B cell (primary cell): ENCODE data around the gene FGFR2. TPM values are rescaled to one million over a fixed set of nuclear protein-coding genes. Genes with fewer than 3 reads are reported as not detected.

ENCODE experiments used
- ATAC-seq: fragments of 200-7000 bp; cut with Tn5 transposase; one replicate; pipeline ENCODE4 v1.10.0; 2021; ENCODE audit warnings: low read depth, mild to moderate bottlenecking, moderate number of reproducible peaks, moderate library complexity
- CTCF ChIA-PET: fragments of 350-600 bp; sonication (Branson Sonifier 250); formaldehyde crosslinking; loops from one replicate; lab custom pipeline; 2021; ENCODE audit warnings: antibody characterized with exemption, inconsistent platforms; lab: Charles Lee
- POLR2A ChIA-PET: fragments of 350-600 bp; sonication (Branson Sonifier 250); formaldehyde crosslinking; loops from one replicate; lab custom pipeline; 2021; ENCODE audit warnings: antibody characterized with exemption; lab: Charles Lee
- DNase-seq: peaks from one replicate; pipeline ENCODE4 v3.0.0; 2013
- H2AFZ ChIP-seq: 2 replicates; pipeline ENCODE4 v1.6.1; 2012; ENCODE audit warnings: mild to moderate bottlenecking, low read depth, low read length; ENCODE audit not compliant: insufficient read depth, poor library complexity, severe bottlenecking
- H3K27ac ChIP-seq, 2 donors: 1 replicate in 1 of 2; 2 replicates in 1 of 2; pipeline ENCODE4 v1.5.1; 2012 to 2013; ENCODE audit warnings: low read length in 2 of 2, mild to moderate bottlenecking in 2 of 2, moderate library complexity in 1 of 2
- H3K27me3 ChIP-seq, 4 experiments: fragments of 200-600 bp in 1 of 4; sonication (generic) in 1 of 4; replicated peaks in 1 of 4; 1 replicate in 2 of 4; 2 replicates in 2 of 4; pipeline versions ENCODE4 v1.6.1 to v1.7.0; 2013 to 2016; ENCODE audit warnings: low read length in 3 of 4, mild to moderate bottlenecking in 2 of 4, mixed read lengths in 1 of 4, moderate library complexity in 1 of 4; ENCODE audit not compliant: insufficient read depth in 4 of 4, control insufficient read depth in 3 of 4; ENCODE audit errors: control extremely low read depth in 1 of 4
- H3K36me3 ChIP-seq, 2 experiments: replicated peaks in 1 of 2; 1 replicate in 1 of 2; 2 replicates in 1 of 2; pipeline versions ENCODE4 v1.6.1 to v1.7.1; 2013; ENCODE audit warnings: low read length in 1 of 2; ENCODE audit not compliant: insufficient read depth in 2 of 2, control insufficient read depth in 1 of 2; ENCODE audit errors: control extremely low read depth in 1 of 2, extremely low read depth in 1 of 2
- H3K4me1 ChIP-seq, 2 donors: fragments of 200-600 bp in 1 of 2; sonication (generic) in 1 of 2; 1 replicate in 1 of 2; 2 replicates in 1 of 2; pipeline versions ENCODE4 v1.5.1 to v1.6.1; 2013 to 2017; ENCODE audit warnings: low read length in 2 of 2; ENCODE audit not compliant: control insufficient read depth in 2 of 2, insufficient read depth in 2 of 2
- H3K4me2 ChIP-seq: replicated peaks from 2 replicates; pipeline ENCODE3; 2012; ENCODE audit warnings: mild to moderate bottlenecking, low read depth, low read length; ENCODE audit not compliant: poor library complexity, severe bottlenecking
- H3K4me3 ChIP-seq, 5 experiments: fragments of 200-600 bp in 1 of 5; sonication (generic) in 1 of 5; 1 replicate in 3 of 5; 2 replicates in 2 of 5; pipeline versions ENCODE4 v1.5.1 to v1.7.0; 2011 to 2016; ENCODE audit warnings: low read length in 4 of 5, mild to moderate bottlenecking in 4 of 5, low read depth in 2 of 5, control low read depth in 1 of 5, moderate library complexity in 1 of 5; ENCODE audit not compliant: insufficient read depth in 1 of 5; ENCODE audit errors: control extremely low read depth in 1 of 5, extremely low read depth in 1 of 5
- H3K79me2 ChIP-seq: fragments of 200-600 bp; sonication (generic); one replicate; pipeline ENCODE4 v1.6.0; 2016; ENCODE audit warnings: low read length; ENCODE audit not compliant: control insufficient read depth, insufficient read depth
- H3K9ac ChIP-seq: fragments of 200-600 bp; sonication (generic); 2 replicates; pipeline ENCODE4 v1.6.1; 2017; ENCODE audit warnings: mild to moderate bottlenecking, low read length, moderate library complexity
- H3K9me3 ChIP-seq, 3 donors: one replicate each; pipeline versions ENCODE4 v1.6.1 to v1.7.1; 2013; ENCODE audit warnings: low read length in 2 of 3; ENCODE audit not compliant: control insufficient read depth in 2 of 3, insufficient read depth in 1 of 3; ENCODE audit errors: control extremely low read depth in 1 of 3
- H4K20me1 ChIP-seq: 2 replicates; pipeline ENCODE4 v1.6.0; 2012; ENCODE audit warnings: mild to moderate bottlenecking, low read length; ENCODE audit not compliant: insufficient read depth, control insufficient read depth, poor library complexity, severe bottlenecking
- H3K27ac Mint-ChIP-seq: one replicate; pipeline ENCODE4 v1.8.0; 2021; ENCODE audit warnings: mixed read lengths
- H3K27me3 Mint-ChIP-seq: one replicate; pipeline ENCODE4 v1.8.0; 2021; ENCODE audit warnings: mixed read lengths
- H3K4me1 Mint-ChIP-seq: one replicate; pipeline ENCODE4 v1.8.0; 2021; ENCODE audit warnings: mixed read lengths
- H3K4me3 Mint-ChIP-seq: one replicate; pipeline ENCODE4 v1.8.0; 2021; ENCODE audit warnings: mixed read lengths
- H3K9me3 Mint-ChIP-seq: one replicate; pipeline ENCODE4 v1.8.0; 2022; ENCODE audit warnings: mixed read lengths; ENCODE audit not compliant: insufficient read depth
- EZH2 ChIP-seq: IDR thresholded peaks from 2 replicates; pipeline ENCODE4 v1.6.1; 2012; ENCODE audit warnings: borderline replicate concordance, low read depth, mild to moderate bottlenecking, moderate library complexity, low read length; ENCODE audit not compliant: insufficient read depth, poor library complexity, severe bottlenecking
- WGBS: methylation state at CpG from one replicate; pipeline ENCODE4 v1.1.5; 2013; ENCODE audit warnings: missing lambda C conversion rate; ENCODE audit not compliant: insufficient coverage; 5-methylcytosine and 5-hydroxymethylcytosine counted together
- intact Hi-C: fragments of 100-400 bp; cut with micrococcal nuclease; formaldehyde crosslinking; loops from one replicate; pipeline ENCODE4 v1.10.0; 2022
- polyA plus RNA-seq: library from polyadenylated mRNA; depleted of rRNA; stranded (reverse); fragments of >200 nt; gene quantifications from 2 replicates; pipeline ENCODE4 v1.2.3, GENCODE V29; 2012
- total RNA-seq, 2 donors: library from RNA; stranded (reverse); fragments of 120-200 nt in 1 of 2; gene quantifications; 1 replicate in 1 of 2; 2 replicates in 1 of 2; pipeline versions ENCODE4 v1.2.3 to v1.2.4, GENCODE V29; 2013 to 2022
- TF ChIP-seq, protein P1 (sequence below): fragments of 200-600 bp; IDR thresholded peaks from one replicate; pipeline ENCODE4 v1.8.0; 2022; ENCODE audit warnings: antibody characterized with exemption, mild to moderate bottlenecking

FGFR2 gene
- total and polyA plus RNA-seq, 2 donors (not counting 1 experiment from before 2014, with no cell fraction given), result not detected

DNA sequence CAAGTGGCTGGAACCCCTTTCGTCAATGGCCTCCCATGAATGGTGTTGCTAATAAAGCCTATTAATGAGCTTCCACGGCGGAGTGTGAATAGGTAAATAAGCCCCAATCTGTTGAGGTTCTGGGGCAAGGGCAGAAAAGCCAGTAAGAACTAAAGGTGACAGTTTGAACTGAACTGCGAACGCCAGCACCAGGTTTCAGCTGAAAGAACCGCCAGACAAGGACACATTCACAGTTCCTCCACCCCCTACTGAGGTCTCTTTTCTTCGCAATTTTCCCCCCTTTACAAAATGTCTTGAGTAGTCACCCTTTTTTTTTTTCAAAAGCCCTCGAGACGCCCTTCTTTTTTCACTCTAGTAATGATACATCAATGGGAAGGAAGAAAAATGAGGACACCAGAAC, 2.4 kb upstream of the FGFR2 start:
- TF ChIP-seq, protein P1, sequence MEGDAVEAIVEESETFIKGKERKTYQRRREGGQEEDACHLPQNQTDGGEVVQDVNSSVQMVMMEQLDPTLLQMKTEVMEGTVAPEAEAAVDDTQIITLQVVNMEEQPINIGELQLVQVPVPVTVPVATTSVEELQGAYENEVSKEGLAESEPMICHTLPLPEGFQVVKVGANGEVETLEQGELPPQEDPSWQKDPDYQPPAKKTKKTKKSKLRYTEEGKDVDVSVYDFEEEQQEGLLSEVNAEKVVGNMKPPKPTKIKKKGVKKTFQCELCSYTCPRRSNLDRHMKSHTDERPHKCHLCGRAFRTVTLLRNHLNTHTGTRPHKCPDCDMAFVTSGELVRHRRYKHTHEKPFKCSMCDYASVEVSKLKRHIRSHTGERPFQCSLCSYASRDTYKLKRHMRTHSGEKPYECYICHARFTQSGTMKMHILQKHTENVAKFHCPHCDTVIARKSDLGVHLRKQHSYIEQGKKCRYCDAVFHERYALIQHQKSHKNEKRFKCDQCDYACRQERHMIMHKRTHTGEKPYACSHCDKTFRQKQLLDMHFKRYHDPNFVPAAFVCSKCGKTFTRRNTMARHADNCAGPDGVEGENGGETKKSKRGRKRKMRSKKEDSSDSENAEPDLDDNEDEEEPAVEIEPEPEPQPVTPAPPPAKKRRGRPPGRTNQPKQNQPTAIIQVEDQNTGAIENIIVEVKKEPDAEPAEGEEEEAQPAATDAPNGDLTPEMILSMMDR, result no peak
- TF ChIP-seq EZH2, result no peak
- Mint-ChIP-seq H3K27ac (no peak overlapping the region), H3K4me3 (no peak overlapping the region), H3K9me3 (no peaks in the 10 kb centered on the region), H3K4me1 (peaks cover 5% of the 10 kb centered on the region), H3K27me3 (peaks cover 34% of the 10 kb centered on the region)
- ChIA-PET POLR2A (no interaction called here), CTCF (no interaction called here)
- H3K4me1 ChIP-seq, result peaks cover 0 to 6% of the 10 kb centered on the region in 2 donors
- intact Hi-C loops, result no loop called here
- no peaks in the 10 kb centered on the region for H3K79me2 ChIP-seq
- no peak overlapping the region for H3K4me2 ChIP-seq
- no peak overlapping the region for H3K27ac ChIP-seq
- WGBS, result 7% methylated on average over 3 of the region's 9 CpGs
- H3K9ac ChIP-seq, result no peak overlapping the region
- no peaks in the 10 kb centered on the region for H4K20me1 ChIP-seq
- H3K4me3 ChIP-seq, result no peak overlapping the region
- no peaks in the 10 kb centered on the region for H3K36me3 ChIP-seq
- DNase-seq (no peak), ATAC-seq (no peak)
- peaks cover 0 to 30% (median 10%) of the 10 kb centered on the region in 4 experiments for H3K27me3 ChIP-seq
- H2AFZ ChIP-seq, result no peak overlapping the region
- no peaks in the 10 kb centered on the region for H3K9me3 ChIP-seq

DNA sequence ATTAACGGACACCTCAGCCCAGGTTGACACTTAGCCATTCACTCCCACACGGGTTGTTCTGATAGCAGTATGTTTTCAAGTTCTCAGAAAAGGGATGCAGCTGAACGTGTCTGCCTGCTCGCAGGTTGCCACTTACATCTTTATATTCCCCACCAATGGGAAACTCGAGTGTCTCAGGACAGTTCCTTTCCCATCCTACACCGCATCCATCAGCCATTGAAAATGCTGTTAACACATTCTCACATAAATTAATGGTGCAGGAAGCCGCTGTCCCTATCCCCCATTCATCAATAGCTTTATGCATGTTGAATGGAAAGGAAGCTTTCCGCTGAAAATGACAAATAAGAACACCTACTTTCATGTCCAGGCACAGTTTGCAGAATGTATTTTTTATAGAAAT, 1.7 kb upstream of the FGFR2 start:
- H3K27me3 ChIP-seq, result peaks cover 0 to 33% (median 10%) of the 10 kb centered on the region in 4 experiments
- ATAC-seq (no peak), DNase-seq (no peak)
- no peak overlapping the region for H3K4me2 ChIP-seq
- 10% methylated on average over 4 of the region's 8 CpGs for WGBS
- Mint-ChIP-seq H3K27ac (no peak overlapping the region), H3K4me3 (no peak overlapping the region), H3K4me1 (peaks cover 5% of the 10 kb centered on the region), H3K9me3 (no peaks in the 10 kb centered on the region), H3K27me3 (peaks cover 32% of the 10 kb centered on the region)
- no peak overlapping the region for H3K27ac ChIP-seq
- no peak overlapping the region for H3K9ac ChIP-seq
- CTCF ChIA-PET, result no interaction called here
- POLR2A ChIA-PET, result no interaction called here
- TF ChIP-seq EZH2, result no peak
- TF ChIP-seq, protein P1, result no peak
- intact Hi-C loops, result no loop called here
- no peaks in the 10 kb centered on the region for H4K20me1 ChIP-seq
- no peaks in the 10 kb centered on the region for H3K36me3 ChIP-seq
- H3K4me1 ChIP-seq, result peaks cover 0 to 6% of the 10 kb centered on the region in 2 donors
- no peak overlapping the region for H3K4me3 ChIP-seq
- H2AFZ ChIP-seq, result no peak overlapping the region
- H3K9me3 ChIP-seq, result no peaks in the 10 kb centered on the region
- no peaks in the 10 kb centered on the region for H3K79me2 ChIP-seq
